Measurements from ENCODE around the gene SDHA. TPM values are rescaled to one million over a fixed set of nuclear protein-coding genes. Genes with fewer than 3 reads are reported as not detected.
"Not testable (repeated sequence)": the region's sequence is repeated elsewhere in the genome, so short reads cannot be mapped to it uniquely, and the experiment has no call there.

The SDHA gene
- 757 TPM for total RNA-seq
- long read RNA-seq, transcript SDHA-201 (15 exons, 2,390 nt), result major isoform, 1,220 of 2,114 reads
- long read RNA-seq, transcript SDHA-204 (13 exons, 2,067 nt), result minor isoform, 9 of 2,114 reads
- long read RNA-seq, partial matches to known transcripts, result 165 of 2,114 reads
- long read RNA-seq, other reads (novel, unspliced or antisense), result 712 of 2,114 reads

GRCh38 chr5:217494-218456 is at the start of gene SDHA, which contains the start of gene CCDC127:
SDHA (plus strand) TSS chr5:218320; CDS start chr5:218356, 36 bp downstream.
CCDC127 (minus strand) TSS chr5:218153; CDS start chr5:216849, 1,304 bp downstream.
- H3K27ac ChIP-seq (replicated peaks), result peak within 1 kb of the TSS; percentile 99
- H3K4me1 ChIP-seq, result peaks cover 69% of the 10 kb centered on the region
- peaks cover 16% of the 10 kb centered on the region for H3K36me3 ChIP-seq
- peak; percentile 37 for TF ChIP-seq CTCF (IDR thresholded peaks at IDR 0.05; ENCODE audit: borderline replicate concordance)
- H3K9me3 ChIP-seq (replicated peaks); H3K27me3 ChIP-seq (ENCODE audit: low read depth); intact Hi-C loops (cut with micrococcal nuclease): not testable (repeated sequence)
- peak; percentile 98 for DNase-seq
- H3K4me3 ChIP-seq, result peak within 1 kb of the TSS; percentile 100

DNA sequence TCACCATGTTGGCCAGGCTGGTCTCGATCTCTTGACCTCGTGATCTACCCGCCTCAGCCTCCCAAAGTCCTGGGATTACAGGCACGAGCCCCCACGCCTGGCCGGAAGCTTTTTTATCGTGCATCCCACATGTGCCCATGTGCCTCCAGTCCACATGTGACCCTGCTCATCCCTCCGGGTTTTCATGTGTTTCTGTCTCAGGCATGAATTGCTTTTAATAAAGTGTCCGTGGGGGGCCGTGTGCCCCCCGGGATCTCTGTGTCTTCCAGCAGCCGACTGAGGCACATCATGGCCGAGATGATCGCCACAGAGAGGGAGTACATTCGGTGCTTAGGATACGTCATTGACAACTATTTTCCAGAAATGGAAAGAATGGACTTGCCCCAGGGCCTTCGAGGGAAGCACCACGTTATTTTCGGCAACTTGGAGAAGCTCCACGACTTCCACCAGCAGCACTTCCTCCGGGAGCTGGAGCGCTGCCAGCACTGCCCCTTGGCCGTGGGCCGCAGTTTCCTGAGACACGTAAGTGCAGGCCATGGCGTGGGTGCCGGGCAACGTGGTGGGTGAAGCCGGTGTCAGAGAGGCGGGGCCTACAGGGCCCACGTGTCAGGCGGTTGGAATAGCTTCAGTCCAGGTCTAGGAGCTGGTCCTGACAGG is 48.9 kb upstream of the SDHA start:
- peak overlapping the region; percentile 10 for H3K4me3 ChIP-seq
- H3K27ac ChIP-seq (replicated peaks), result peak overlapping the region; percentile 9
- H3K27me3 ChIP-seq (ENCODE audit: low read depth), result peaks cover 7% of the 10 kb centered on the region
- no peak for TF ChIP-seq CTCF (IDR thresholded peaks at IDR 0.05; ENCODE audit: borderline replicate concordance)
- DNase-seq, result peak; percentile 76
- H3K36me3 ChIP-seq, result no peaks in the 10 kb centered on the region
- H3K9me3 ChIP-seq (replicated peaks), result no peaks in the 10 kb centered on the region
- intact Hi-C loops (cut with micrococcal nuclease), result no loop called here
- H3K4me1 ChIP-seq, result peaks cover 20% of the 10 kb centered on the region

DNA sequence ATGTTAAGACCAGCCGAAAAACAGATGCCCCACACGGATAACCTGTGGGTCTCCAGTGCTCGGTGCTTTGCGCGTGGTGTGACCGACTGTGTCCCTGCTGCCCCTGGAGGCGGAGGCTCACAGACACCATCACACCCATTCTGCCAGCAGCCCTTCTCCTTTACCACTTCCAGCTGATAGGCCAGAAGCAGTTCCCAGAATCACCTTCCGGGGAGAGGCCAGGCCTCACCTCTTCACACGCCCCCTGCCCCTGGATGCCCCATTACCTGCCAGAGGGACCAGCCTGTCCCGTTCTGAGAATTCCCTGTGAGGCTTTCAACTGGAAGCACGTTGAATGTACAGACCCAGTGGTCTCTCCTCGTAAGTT is 48.4 kb upstream of the SDHA start:
- H3K4me1 ChIP-seq, result peaks cover 20% of the 10 kb centered on the region
- peaks cover 7% of the 10 kb centered on the region for H3K27me3 ChIP-seq (ENCODE audit: low read depth)
- no peaks in the 10 kb centered on the region for H3K36me3 ChIP-seq
- intact Hi-C loops (cut with micrococcal nuclease), result no loop called here
- H3K27ac ChIP-seq (replicated peaks), result peak overlapping the region; percentile 9
- H3K9me3 ChIP-seq (replicated peaks), result no peaks in the 10 kb centered on the region
- peak overlapping the region; percentile 10 for H3K4me3 ChIP-seq
- no peak for TF ChIP-seq CTCF (IDR thresholded peaks at IDR 0.05; ENCODE audit: borderline replicate concordance)
- no peak for DNase-seq

GRCh38 chr5:170971-171800 is 46.9 kb upstream of the SDHA start:
- Histone ChIP-seq H3K4me1 (peaks cover 20% of the 10 kb centered on the region), H3K9me3 (replicated peaks) (no peaks in the 10 kb centered on the region), H3K4me3 (no peak overlapping the region), H3K27ac (replicated peaks) (no peak overlapping the region), H3K36me3 (no peaks in the 10 kb centered on the region), H3K27me3 (ENCODE audit: low read depth) (peaks cover 7% of the 10 kb centered on the region)
- DNase-seq, result no peak
- TF ChIP-seq CTCF (IDR thresholded peaks at IDR 0.05; ENCODE audit: borderline replicate concordance), result no peak
- intact Hi-C loops (cut with micrococcal nuclease), result no loop called here

All from left ventricle myocardium inferior (tissue), 1 donor.